Activated CD4-positive, alpha-beta T cell treated with anti-CD3 and anti-CD28 coated beads, Interleukin-2, amount 50 U/mL, for 48 hours (primary cell): ENCODE results near the gene ZSCAN25.
"Not testable (repeated sequence)": the region's sequence is repeated elsewhere in the genome, so short reads cannot be mapped to it uniquely, and the experiment has no call there.

Source experiments
- DNase-seq, 2 experiments: peaks; one replicate each; pipeline ENCODE4 v3.0.0-alpha.2; 2020

The ZSCAN25 gene

DNA sequence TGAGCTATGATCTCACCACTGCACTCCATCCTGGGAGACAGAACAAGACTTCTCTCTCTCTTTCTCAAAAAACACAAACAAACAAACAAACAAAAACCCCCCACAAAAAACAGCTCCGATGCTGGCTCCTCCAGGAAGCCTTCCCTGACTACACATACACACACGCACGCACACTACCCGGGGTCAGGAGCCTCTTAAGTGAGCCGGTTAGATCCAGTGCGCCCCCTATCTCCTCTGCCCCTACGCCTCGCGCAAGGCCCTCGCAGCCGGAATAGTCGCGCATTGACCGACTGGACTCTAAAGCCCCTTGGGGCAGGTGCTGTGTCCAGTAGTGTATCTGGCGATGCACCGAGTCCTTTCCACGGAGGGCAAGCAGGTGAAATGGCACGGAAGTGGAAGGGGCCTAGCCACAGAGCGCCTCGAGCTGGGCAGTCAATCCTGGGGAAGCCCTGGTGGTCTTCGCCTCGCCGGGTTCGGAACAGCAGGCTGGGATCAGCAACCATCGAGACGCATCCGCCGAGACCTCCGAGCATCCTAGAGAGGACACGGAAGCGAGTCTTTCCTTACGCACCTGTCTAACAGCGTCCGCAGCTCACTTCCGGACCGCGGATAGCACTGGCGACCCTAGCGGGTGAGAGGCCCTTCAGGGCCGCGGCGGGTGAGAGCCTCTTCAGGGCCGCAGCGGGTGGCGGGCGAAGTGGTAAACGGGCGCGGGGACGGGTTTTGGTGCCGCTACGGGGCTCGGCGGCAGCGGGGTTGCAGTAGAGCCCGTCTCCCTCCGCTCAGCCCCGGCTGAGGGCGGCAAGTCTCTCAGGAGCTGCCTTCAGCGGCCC lies at the start of gene ZSCAN25:
TSS of gene ZSCAN25 (plus strand) at position 588 of the 833 bp plus-strand sequence. CDS start 2,661 bp downstream, outside the sequence.
- DNase-seq = peak; percentile 88 to 91

DNA sequence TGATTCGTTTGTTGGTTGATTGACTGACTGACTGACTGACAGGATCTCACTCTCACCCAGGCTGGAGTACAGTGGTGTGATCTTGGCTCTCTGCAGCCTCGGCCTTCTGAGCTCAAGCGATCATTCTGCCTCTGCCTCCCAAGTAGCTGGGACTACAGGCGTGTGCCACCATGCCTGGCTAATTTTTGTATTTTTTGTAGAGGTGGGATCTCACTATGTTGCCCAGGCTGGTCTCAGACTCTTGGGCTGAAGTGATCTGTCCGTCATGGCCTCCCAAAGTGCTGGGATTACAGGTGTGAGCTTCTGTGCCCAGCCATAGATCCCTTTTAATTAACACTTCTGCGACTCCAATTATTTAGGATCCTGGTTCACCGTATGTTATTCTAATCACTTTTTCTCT lies 48.0 kb upstream of the ZSCAN25 start:
- not testable (repeated sequence) for DNase-seq

DNA sequence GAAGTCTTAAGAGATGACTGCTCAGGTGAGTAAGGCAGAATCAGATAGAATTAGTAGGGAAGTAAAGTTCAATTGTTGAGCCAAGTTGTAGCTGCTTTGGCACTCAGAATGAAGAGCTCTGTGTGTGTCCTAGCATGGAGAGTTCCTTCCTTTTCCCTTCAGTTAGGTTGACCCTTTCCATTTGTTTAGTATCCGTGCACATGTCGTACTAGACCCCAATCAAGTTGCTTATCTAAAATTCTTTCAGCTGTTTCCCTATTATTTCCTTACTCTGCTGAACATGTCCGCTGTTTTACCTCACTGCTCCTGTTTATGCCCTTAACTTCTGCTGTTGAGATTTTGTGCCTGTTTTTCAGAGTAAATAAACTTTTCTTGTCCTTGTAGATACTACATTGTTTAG lies 45.0 kb upstream of the ZSCAN25 start:
- DNase-seq = no peak

DNA sequence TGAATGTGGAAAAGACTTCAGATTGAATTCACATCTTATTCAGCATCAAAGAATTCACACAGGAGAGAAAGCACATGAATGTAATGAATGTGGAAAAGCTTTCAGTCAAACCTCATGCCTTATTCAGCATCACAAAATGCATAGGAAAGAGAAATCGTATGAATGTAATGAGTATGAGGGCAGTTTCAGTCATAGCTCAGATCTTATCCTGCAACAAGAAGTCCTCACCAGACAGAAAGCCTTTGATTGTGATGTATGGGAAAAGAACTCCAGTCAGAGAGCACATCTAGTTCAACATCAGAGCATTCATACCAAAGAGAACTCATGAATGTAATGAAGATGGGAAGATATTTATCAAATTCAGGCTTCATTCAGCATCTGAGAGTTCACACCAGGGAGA lies 43.5 kb upstream of the ZSCAN25 start:
- DNase-seq = no peak

DNA sequence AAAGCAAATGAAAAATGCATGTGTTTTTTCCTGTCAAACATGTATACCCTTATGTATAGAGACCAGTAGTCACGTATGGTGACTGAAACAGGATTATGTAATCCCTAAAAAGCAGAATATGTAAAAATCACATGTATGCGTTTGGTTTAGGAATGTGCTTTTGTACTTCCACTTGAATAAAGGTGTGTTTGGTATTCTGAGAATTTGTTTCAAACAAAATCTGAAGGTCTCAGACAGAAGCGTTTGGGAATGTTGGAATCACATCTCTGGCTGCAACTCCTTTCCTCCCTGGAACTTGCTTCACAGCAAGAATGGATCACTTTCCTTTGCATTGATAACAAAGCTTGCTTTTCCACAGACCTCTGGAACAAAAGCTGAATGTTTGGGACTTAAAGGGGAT lies 40.5 kb upstream of the ZSCAN25 start:
- no peak for DNase-seq

DNA sequence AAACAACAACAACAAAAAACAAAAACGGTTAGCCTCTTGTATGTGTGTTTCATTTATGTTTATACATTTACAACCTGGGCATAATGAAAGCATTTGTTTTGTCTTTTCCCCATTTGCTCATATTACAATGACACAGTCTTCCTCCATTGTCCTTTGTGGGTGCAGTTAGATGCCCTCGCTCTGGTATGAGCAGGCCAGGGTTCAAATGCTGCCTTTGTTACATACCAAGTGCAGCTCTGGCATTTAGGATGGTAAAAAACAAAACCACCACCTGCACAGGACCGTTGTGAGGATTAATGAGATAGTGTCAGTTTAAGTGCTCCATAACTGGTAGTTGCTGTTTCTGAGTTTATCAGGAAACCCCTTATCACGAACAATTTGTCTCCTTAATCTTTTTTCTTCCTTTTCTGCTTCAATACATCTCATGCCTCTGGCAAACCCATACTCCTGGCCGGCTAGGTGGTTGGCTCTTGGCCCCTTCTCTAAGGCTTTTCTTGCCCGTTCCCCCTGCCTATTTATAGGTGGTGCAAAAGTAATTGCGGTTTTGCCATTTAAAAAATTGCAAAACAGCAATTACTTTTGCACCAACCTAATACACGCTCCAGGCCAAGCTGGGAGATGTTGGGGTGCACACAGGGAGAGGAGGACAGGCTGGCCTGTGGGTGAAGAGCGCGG lies 37.3 kb upstream of the ZSCAN25 start:
- DNase-seq = no peak

DNA sequence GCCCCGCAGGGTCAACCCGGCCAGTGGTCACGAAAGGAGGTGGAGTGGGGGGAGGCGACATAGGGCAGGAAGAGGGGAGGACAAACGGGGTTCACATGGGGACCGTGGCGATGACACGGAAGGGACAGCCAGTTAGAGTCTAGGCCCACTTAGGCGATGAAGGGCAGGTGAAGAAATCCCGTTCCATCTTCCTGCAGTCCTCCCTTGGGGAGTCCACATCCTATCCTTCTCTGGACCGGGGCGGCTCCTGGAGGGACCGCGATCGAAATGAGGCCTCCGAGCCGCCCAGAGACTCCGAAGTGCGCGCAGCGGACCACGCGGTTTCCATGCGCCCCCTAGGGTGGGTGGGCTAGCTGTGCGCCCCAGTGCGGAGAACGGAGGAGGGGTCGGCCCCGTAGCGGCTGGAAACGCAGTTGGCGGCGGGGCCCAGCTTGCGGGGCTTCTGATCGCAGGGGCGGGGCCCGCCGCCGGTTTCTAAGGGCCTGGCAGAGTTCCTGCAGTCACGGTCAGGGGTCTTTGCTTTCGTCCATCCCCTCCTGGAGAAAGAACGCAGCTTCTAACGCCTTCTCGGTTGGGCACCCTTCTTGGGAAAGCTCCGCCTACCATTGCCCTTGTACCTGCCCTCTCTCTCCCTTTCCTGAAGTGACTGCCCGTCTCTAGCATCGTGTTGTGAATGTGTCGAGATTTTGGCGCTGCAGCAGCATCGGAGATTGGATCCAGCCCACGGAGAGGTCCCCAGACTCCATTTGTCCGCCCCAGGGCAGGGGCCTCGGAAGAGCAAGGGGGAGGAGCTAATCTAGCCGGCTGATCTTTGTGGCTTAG lies 36.6 kb upstream of the ZSCAN25 start:
- peak; percentile 52 to 58 for DNase-seq

DNA sequence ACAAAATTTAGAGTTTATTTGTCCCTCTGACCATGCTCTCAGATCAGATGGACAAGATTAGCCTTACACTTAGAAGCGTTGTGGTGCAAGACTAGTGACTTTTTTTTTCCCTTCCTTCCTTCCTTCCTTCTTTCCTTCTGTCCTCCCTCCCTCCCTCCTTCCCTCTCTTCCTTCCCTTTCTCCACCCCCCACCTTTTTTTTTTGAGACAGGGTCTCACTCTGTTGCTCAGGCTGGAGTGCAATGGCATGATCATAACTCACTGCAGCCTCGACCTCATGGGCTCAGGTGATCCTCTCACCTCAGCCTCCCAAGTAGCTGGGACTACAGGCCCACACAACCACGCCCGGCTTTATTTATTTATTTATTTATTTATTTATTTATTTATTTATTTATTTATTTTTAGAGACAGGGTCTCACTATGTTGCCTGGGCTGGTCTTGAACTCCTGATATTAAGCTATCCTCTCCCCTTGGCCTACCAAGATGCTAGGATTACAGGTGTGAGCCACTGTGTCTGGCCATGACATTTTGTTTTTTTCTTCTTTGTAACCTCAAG lies 35.9 kb upstream of the ZSCAN25 start:
- not testable (repeated sequence) for DNase-seq

DNA sequence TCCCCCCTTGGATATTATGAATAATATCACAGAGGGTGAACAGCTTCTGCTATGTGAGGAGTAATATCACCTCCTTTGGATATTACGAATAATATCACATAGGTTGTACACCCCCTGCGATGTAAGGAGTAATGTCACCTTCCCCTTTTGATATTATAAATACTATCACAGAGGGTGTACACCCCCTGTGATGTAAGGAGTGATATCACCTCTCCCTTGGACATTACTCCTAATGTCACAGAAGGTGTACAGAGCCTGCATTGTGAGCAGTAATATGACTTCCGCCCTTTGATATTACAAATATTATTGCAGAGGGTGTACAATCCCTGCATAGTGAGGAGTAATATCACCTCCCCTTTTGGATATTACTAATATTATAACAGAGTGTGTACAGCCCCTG lies 27.9 kb upstream of the ZSCAN25 start:
- DNase-seq = no peak

DNA sequence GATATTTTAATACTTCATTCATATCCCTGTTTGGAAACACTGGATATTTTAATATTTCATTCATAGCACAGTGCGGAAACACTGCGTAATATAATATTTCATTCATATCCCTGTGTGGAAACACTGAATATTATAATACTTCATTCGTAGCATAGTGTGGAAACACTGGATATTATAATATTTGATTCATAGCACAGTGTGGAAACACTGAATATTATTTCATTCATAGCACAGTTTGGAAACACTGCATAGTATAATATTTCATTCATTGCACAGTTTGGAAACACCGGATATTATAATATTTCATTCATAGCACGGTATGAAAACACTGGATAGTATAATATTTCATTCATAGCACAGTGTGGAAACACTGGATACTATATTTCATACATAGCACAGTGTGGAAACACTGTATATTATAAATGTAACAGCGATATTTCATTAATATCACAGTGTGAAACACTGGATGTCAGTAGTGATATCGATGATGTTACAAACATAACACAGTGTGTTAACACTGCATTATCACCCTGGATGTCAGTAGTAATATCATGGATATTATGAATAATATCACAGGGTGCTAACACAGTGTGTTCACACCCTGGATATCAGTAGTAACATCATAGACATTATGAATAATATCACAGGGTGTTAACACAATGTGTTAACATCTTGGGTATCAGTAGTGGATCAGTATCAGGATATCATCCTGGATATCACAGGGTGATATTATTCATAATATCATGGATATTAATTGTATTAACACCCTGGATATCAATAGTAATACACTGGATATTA lies 21.6 kb upstream of the ZSCAN25 start:
- no peak for DNase-seq

DNA sequence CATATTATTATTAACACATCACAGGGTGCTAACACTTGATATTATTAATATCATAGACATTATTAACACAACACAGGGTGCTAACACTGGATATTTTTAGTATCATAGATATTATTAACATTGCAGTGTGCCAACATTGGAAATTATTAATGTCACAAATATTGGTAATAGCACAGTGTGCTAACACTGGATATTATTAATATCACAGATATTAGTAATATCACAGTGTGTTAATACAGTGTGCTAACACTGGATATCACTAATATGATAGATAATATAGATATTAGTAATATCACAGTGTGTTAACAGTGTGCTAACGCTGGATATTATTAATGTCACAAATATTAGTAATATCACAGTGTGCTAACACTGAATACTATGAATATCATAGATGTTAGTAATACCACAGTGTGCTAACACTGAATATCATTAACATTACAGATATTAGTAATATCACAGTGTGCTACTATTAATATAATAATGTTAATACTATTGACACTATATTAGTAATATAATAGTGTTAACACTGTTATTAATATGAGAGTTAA lies 20.3 kb upstream of the ZSCAN25 start:
- DNase-seq = no peak

DNA sequence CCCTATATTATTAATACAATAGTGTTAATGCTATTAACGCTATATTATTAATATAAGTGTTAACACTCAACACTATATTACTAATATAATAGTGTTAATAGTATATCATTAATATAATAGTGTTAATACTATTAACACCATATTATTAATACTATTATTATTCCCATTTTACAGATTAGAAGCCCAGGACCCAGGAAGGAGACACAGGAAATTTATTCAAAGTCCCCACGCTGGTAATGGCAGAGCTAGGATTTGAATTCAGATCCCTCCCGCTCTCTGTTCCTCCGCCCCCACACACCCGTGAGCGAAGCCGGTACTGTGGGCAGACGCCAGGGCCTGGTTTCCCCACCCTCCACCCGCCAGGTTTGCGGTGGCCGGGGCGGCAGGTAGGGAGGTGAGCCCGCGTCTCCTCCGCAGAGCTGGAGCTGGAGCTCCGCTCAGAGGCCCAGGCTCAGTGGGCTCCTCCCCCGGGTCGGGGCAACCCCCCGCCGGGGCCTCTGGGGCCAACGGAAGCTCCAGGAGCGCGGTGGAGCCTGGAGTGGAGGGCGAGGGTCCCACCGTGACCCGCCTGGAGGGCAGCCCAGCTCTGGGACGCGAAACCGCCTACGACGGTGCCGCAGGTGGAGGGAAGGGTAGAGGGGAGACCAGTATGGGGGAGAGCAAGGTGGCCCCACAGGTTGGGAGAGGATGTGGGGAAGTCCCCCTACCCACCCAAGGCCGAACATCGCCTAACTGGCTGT lies 18.8 kb upstream of the ZSCAN25 start, which contains the start of gene TMEM225B:
TSS of gene TMEM225B (plus strand) at position 506 of the 740 bp plus-strand sequence. CDS start 6,122 bp downstream, outside the sequence.
- peak in 1 of 2 experiments; percentile 3 for DNase-seq

DNA sequence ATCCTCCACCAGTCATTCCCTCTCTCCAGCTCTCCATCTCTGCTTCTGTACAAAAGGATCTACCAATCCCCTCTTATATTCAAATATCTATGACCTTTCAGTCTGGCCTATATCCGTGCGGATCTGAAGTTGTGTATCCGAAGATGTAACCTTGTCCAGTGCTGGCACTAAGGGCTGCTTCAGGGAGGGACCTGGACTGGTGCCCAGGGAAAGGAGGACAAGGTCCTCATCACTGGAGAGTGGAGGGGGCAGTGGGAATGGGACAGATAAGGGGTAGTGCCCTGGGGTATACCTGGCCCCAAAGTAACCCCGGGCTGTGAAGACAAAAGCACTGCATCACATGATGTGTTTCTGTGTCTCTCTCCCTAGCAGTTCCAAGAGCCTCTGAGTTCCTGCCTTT lies 16.9 kb upstream of the ZSCAN25 start:
- no peak for DNase-seq

DNA sequence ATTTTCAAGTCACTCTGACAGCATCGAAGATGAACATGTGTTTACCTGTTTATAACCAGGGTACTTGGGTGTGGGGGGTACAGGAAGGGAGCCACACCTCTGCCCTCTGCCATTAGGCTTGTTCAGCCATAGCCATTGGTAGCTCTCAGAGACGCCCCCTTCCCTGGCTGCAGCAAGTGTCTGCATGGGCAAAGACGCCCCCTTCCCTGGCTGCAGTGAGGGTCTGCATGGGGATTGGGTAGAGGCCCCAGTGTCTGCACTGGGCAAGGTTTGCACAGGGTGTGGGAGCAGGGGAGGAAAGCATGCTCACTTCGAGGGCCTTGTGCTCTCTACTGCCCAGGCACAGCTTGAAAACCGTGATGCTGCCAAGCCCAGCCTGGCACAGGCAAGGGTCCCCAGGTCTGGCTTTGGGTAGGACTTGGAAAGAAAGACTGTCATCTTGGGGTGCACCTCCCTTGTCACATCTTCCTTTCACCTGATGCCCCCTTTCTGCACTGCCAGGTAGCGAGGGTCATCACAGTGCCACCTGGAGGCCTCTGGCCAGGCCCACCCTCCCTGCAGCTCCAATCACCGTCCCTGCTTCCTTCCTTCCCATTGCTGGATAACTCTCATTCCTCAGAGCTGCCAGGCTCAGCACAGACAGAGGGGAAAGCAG lies 15.0 kb upstream of the ZSCAN25 start:
- no peak for DNase-seq

DNA sequence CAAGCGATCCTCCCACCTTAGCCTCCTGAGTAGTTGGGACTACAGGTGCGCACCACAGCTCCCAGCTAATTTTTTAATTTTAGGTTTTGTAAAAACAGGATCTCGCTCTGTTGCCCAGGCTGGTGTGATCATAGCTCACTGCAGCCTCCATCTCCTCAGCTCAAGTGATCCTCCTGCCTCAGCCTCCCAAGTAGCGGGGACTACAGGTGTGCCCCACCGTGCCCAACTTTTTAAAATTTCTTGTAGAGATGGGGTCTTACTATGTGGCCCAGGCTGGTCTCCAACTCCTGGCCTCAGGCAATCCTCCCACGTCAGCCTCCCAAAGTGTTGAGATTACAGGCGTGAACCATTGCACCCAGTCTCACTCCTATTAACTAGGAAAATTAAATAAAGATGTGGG lies 11.2 kb upstream of the ZSCAN25 start:
- DNase-seq = no peak

DNA sequence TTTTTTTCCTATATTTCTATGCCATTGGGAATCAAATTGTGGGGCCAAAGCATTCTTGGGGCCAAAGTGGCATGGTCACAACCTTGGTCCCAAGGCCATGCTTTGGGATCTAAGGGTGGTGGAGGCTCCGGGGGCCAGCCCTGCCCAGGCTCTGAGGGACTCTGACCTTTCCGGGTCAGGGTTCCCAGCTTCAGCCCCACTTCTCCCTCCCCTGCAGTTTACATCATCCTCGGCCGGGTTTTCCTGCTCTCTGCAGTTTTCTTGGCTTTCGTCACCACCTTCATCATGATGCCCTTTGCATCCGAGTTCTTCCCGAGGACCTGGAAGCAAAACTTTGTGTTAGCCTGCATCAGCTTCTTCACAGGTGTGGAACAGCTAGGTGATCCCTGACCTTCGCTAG lies 10.2 kb upstream of the ZSCAN25 start:
- no peak for DNase-seq

DNA sequence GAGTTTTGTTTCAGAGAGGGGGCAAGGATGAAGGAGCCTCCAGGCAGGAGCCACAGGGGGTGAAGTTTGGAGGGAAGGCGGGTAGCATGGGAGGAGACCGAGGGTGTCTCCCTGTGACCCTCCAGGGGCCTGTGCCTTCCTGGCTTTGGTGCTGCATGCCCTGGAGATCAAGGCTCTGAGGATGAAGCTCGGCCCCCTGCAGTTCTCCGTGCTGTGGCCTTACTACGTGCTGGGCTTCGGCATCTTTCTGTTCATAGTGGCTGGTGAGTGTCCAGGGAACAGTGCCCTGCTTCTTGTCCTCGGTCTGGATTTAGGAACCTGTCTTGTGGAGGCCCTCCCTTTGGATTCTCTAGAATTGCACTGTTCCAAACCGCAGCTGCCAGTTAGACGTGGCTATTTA lies 9.2 kb upstream of the ZSCAN25 start:
- DNase-seq = no peak

DNA sequence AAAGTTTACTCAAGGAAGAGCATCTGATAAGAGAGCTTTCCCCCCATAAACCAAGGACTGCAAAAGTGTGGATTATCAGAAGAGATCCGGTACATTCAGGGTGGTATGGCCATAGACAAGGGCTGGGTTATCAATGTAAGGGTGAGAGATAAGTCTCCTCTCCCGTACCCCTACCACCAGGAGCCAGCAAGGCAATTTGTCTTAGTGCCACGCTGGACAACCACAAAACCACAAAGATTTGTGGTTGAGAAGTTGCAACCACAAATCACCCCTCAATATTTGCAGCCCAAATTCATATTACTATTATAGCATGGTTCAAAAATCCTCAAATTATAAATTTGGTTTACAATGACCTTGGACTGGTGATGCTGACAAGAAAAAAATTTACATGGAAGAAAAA lies 2.3 kb upstream of the ZSCAN25 start:
- no peak for DNase-seq

DNA sequence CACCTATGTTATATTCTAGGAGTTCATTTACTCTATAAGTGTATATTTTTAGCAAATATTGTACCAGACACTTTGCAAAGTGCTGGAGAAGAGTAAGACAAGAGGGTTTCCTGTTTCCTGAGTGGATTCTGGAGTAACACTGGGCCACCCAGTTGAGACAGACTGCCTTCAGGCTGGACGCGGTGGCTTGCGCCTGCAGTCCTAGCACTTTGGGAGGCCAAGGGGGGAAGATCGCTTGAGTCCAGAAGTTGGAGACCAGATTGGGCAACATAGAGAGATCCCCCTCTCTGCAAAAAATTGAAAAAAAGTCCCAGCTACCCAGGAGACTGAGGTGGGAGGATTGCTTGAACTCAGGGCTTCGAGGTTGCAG lies 772 bp upstream of the ZSCAN25 start:
- no peak for DNase-seq

DNA sequence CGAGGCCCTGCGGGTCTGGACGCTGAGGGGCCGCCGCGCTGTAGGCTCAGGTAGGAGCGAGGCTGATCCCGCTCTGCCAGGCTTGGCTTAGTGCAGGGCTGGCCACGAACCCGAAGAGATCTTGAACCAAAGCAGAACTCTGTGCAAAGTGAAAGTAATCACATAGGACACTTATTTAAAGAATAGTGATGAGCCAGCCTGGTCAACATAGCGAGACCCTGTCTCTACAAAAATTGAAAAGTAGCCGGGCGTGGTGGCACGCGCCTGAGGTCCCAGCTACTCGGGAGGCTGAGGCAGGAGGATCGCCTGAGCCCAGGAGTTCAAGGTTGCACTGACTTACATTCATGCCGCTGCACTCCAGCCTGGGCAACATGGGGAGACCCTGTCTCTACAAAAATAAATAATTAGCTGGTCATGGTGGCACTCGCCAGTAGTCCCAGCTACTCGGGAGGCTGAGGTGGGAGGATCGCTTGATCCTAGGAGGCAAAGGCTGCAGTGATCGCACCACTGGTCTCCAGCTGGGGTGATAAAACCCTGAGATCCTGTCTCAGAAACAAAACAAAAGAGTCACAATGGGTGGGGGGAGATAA lies 541 bp downstream of the ZSCAN25 start:
- DNase-seq = no peak
